ENCODE data around the gene NAT14.

NAT14 gene

GRCh38 chr19:55519451-55520311 is 34.7 kb downstream of the NAT14 start:
- no CpG with 5 or more reads among the region's 10 CpGs for WGBS (ENCODE audit: extremely low coverage, insufficient coverage, low lambda C conversion rate)
- Histone ChIP-seq H3K79me2 (ENCODE audit: control insufficient read depth, insufficient read depth, low read length) (no peaks in the 10 kb centered on the region), H3K79me1 (ENCODE audit: low read length) (no peaks in the 10 kb centered on the region), H3K9ac (ENCODE audit: low read length) (no peak overlapping the region), H3K4me1 (ENCODE audit: control insufficient read depth, low read depth, low read length) (no peaks in the 10 kb centered on the region), H3K23ac (ENCODE audit: low read length) (no peak overlapping the region), H3K4me2 (ENCODE audit: low read length) (no peak overlapping the region), H3K4ac (ENCODE audit: low read depth, low read length) (no peak overlapping the region), H3K18ac (ENCODE audit: low read length) (no peak overlapping the region), H3K27ac (ENCODE audit: low read depth, low read length) (no peak overlapping the region), H3K56ac (ENCODE audit: low read length) (no peak overlapping the region), H2BK15ac (replicated peaks; ENCODE audit: low read depth) (no peak overlapping the region), H2BK120ac (ENCODE audit: low read depth, low read length) (no peak overlapping the region), H2AK5ac (ENCODE audit: low read length) (no peak overlapping the region), H2BK5ac (ENCODE audit: low read length) (no peak overlapping the region), H3K36me3 (ENCODE audit: control insufficient read depth, insufficient read depth, low read length) (no peaks in the 10 kb centered on the region), H4K5ac (ENCODE audit: low read length) (no peak overlapping the region), H3K4me3 (ENCODE audit: low read length) (no peak overlapping the region), H4K8ac (ENCODE audit: low read depth, low read length) (no peak overlapping the region), H3K27me3 (ENCODE audit: insufficient read depth, low read length, poor library complexity) (no peaks in the 10 kb centered on the region)
- no peak for DNase-seq

DNA sequence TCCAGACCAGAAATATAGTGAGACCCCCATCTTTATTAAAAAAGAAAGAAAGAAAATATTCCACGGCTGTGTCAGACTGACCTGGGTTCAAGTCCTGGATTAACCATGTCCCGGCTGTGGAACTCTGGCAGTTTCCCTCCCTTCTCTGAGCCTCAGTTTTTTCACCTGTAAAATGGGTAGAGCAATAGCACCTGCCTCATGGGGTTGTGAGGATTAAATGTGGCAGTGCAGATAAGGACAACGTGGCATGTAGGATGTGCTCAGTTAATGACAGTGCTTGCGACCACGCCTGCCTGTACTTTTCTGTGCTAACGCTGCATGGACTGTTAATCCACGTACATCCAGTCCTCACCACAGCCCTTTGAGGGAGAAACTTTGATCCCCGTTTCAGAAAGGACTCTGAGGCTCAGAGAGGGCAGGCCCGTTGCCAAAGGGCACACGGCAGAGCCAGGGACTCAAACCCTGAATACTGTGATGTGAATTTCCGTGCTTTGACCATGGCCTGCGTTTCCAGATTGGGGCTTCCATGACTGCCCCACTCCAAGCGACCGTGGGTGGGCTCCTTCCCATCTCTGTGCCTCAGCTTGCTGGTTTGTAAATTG is 35.8 kb downstream of the NAT14 start:
- no peak overlapping the region for H4K5ac ChIP-seq (ENCODE audit: low read length)
- no peak overlapping the region for H3K56ac ChIP-seq (ENCODE audit: low read length)
- no peaks in the 10 kb centered on the region for H3K27me3 ChIP-seq (ENCODE audit: insufficient read depth, low read length, poor library complexity)
- H3K4me3 ChIP-seq (ENCODE audit: low read length): no peak overlapping the region
- H2AK5ac ChIP-seq (ENCODE audit: low read length): no peak overlapping the region
- no peak overlapping the region for H3K23ac ChIP-seq (ENCODE audit: low read length)
- no peaks in the 10 kb centered on the region for H3K4me1 ChIP-seq (ENCODE audit: control insufficient read depth, low read depth, low read length)
- H4K8ac ChIP-seq (ENCODE audit: low read depth, low read length): no peak overlapping the region
- H3K9ac ChIP-seq (ENCODE audit: low read length): no peak overlapping the region
- no peaks in the 10 kb centered on the region for H3K79me1 ChIP-seq (ENCODE audit: low read length)
- WGBS (ENCODE audit: extremely low coverage, insufficient coverage, low lambda C conversion rate): no CpG with 5 or more reads among the region's 14 CpGs
- H2BK5ac ChIP-seq (ENCODE audit: low read length): no peak overlapping the region
- no peak overlapping the region for H3K27ac ChIP-seq (ENCODE audit: low read depth, low read length)
- H3K4ac ChIP-seq (ENCODE audit: low read depth, low read length): no peak overlapping the region
- no peak overlapping the region for H3K4me2 ChIP-seq (ENCODE audit: low read length)
- no peak for DNase-seq
- H3K79me2 ChIP-seq (ENCODE audit: control insufficient read depth, insufficient read depth, low read length): no peaks in the 10 kb centered on the region
- no peak overlapping the region for H3K18ac ChIP-seq (ENCODE audit: low read length)
- no peaks in the 10 kb centered on the region for H3K36me3 ChIP-seq (ENCODE audit: control insufficient read depth, insufficient read depth, low read length)
- no peak overlapping the region for H2BK15ac ChIP-seq (replicated peaks; ENCODE audit: low read depth)
- H2BK120ac ChIP-seq (ENCODE audit: low read depth, low read length): no peak overlapping the region

GRCh38 chr19:55525289-55526101 is 40.5 kb downstream of the NAT14 start:
- no peak overlapping the region for H2BK15ac ChIP-seq (replicated peaks; ENCODE audit: low read depth)
- WGBS (ENCODE audit: extremely low coverage, insufficient coverage, low lambda C conversion rate): 100% methylated on average over 3 of the region's 29 CpGs
- H3K4me1 ChIP-seq (ENCODE audit: control insufficient read depth, low read depth, low read length): peaks cover 5% of the 10 kb centered on the region
- H2BK120ac ChIP-seq (ENCODE audit: low read depth, low read length): no peak overlapping the region
- no peaks in the 10 kb centered on the region for H3K36me3 ChIP-seq (ENCODE audit: control insufficient read depth, insufficient read depth, low read length)
- H3K79me2 ChIP-seq (ENCODE audit: control insufficient read depth, insufficient read depth, low read length): no peaks in the 10 kb centered on the region
- H4K8ac ChIP-seq (ENCODE audit: low read depth, low read length): no peak overlapping the region
- DNase-seq: peak; percentile 88
- H4K5ac ChIP-seq (ENCODE audit: low read length): no peak overlapping the region
- H3K18ac ChIP-seq (ENCODE audit: low read length): no peak overlapping the region
- no peaks in the 10 kb centered on the region for H3K79me1 ChIP-seq (ENCODE audit: low read length)
- no peak overlapping the region for H3K4me3 ChIP-seq (ENCODE audit: low read length)
- H3K9ac ChIP-seq (ENCODE audit: low read length): no peak overlapping the region
- no peak overlapping the region for H3K23ac ChIP-seq (ENCODE audit: low read length)
- H3K27me3 ChIP-seq (ENCODE audit: insufficient read depth, low read length, poor library complexity): no peaks in the 10 kb centered on the region
- no peak overlapping the region for H3K27ac ChIP-seq (ENCODE audit: low read depth, low read length)
- no peak overlapping the region for H3K56ac ChIP-seq (ENCODE audit: low read length)
- no peak overlapping the region for H2BK5ac ChIP-seq (ENCODE audit: low read length)
- H2AK5ac ChIP-seq (ENCODE audit: low read length): no peak overlapping the region
- H3K4ac ChIP-seq (ENCODE audit: low read depth, low read length): no peak overlapping the region
- H3K4me2 ChIP-seq (ENCODE audit: low read length): no peak overlapping the region

GRCh38 chr19:55526216-55527196 is 41.5 kb downstream of the NAT14 start:
- peak overlapping the region; percentile 22 for H3K56ac ChIP-seq (ENCODE audit: low read length)
- H3K27me3 ChIP-seq (ENCODE audit: insufficient read depth, low read length, poor library complexity): no peaks in the 10 kb centered on the region
- peaks cover 5% of the 10 kb centered on the region for H3K4me1 ChIP-seq (ENCODE audit: control insufficient read depth, low read depth, low read length)
- no peak overlapping the region for H4K5ac ChIP-seq (ENCODE audit: low read length)
- H3K4me2 ChIP-seq (ENCODE audit: low read length): no peak overlapping the region
- no peaks in the 10 kb centered on the region for H3K36me3 ChIP-seq (ENCODE audit: control insufficient read depth, insufficient read depth, low read length)
- no peaks in the 10 kb centered on the region for H3K79me2 ChIP-seq (ENCODE audit: control insufficient read depth, insufficient read depth, low read length)
- no peak overlapping the region for H3K9ac ChIP-seq (ENCODE audit: low read length)
- no peak overlapping the region for H3K23ac ChIP-seq (ENCODE audit: low read length)
- H3K4ac ChIP-seq (ENCODE audit: low read depth, low read length): no peak overlapping the region
- H2AK5ac ChIP-seq (ENCODE audit: low read length): no peak overlapping the region
- no peak overlapping the region for H4K8ac ChIP-seq (ENCODE audit: low read depth, low read length)
- no CpG with 5 or more reads among the region's 35 CpGs for WGBS (ENCODE audit: extremely low coverage, insufficient coverage, low lambda C conversion rate)
- H3K27ac ChIP-seq (ENCODE audit: low read depth, low read length): peak overlapping the region; percentile 7
- peak; percentile 79 for DNase-seq
- H3K4me3 ChIP-seq (ENCODE audit: low read length): no peak overlapping the region
- no peak overlapping the region for H2BK120ac ChIP-seq (ENCODE audit: low read depth, low read length)
- H3K18ac ChIP-seq (ENCODE audit: low read length): no peak overlapping the region
- H2BK5ac ChIP-seq (ENCODE audit: low read length): no peak overlapping the region
- H2BK15ac ChIP-seq (replicated peaks; ENCODE audit: low read depth): no peak overlapping the region
- no peaks in the 10 kb centered on the region for H3K79me1 ChIP-seq (ENCODE audit: low read length)
